Fibroblast of lung (primary cell): ENCODE results near the gene INTU. TPM values are rescaled to one million over a fixed set of nuclear protein-coding genes. Genes with fewer than 3 reads are reported as not detected.

ENCODE experiments used
- DNase-seq, 2 donors: peaks; one replicate each; pipeline versions ENCODE4 v3.0.0 to v3.0.0-alpha.2; 2010; ENCODE audit warnings: low read depth in 2 of 2
- H2AFZ ChIP-seq: 2 replicates; pipeline ENCODE4 v1.5.1; 2012; ENCODE audit warnings: low read length, control low read depth, inconsistent platforms
- H3K27ac ChIP-seq: 2 replicates; pipeline ENCODE4 v1.5.1; 2011; ENCODE audit warnings: low read length, control low read depth; ENCODE audit not compliant: insufficient read depth
- H3K27me3 ChIP-seq: 2 replicates; pipeline ENCODE4 v1.5.1; 2011; ENCODE audit warnings: mild to moderate bottlenecking, low read length; ENCODE audit not compliant: control insufficient read depth, insufficient read depth
- H3K36me3 ChIP-seq: 2 replicates; pipeline ENCODE4 v1.5.1; 2011; ENCODE audit warnings: low read length; ENCODE audit not compliant: control insufficient read depth, insufficient read depth
- H3K4me1 ChIP-seq: 2 replicates; pipeline ENCODE4 v1.5.1; 2011; ENCODE audit warnings: low read length; ENCODE audit not compliant: control insufficient read depth, insufficient read depth; ENCODE audit errors: extremely low read depth
- H3K4me2 ChIP-seq: 2 replicates; pipeline ENCODE4 v1.5.1; 2011; ENCODE audit warnings: low read length, control low read depth; ENCODE audit not compliant: insufficient read depth; ENCODE audit errors: extremely low read depth
- H3K4me3 ChIP-seq, 4 experiments: fragments of 200-600 bp in 1 of 4; sonication (generic) in 1 of 4; replicated peaks in 1 of 4; 2 replicates each; pipeline ENCODE4 v1.5.1; 2011 to 2016; ENCODE audit warnings: low read length in 4 of 4, low read depth in 3 of 4, mild to moderate bottlenecking in 3 of 4, control low read depth in 2 of 4, inconsistent platforms in 1 of 4, mixed read lengths in 1 of 4; ENCODE audit not compliant: insufficient read depth in 1 of 4; ENCODE audit errors: control extremely low read depth in 1 of 4
- H3K79me2 ChIP-seq: 2 replicates; pipeline ENCODE4 v1.5.1; 2012; ENCODE audit warnings: mild to moderate bottlenecking, low read length, inconsistent platforms; ENCODE audit not compliant: control insufficient read depth, insufficient read depth
- H3K9ac ChIP-seq: 2 replicates; pipeline ENCODE4 v1.5.1; 2011; ENCODE audit warnings: mild to moderate bottlenecking, low read length, control low read depth; ENCODE audit not compliant: insufficient read depth
- H3K9me3 ChIP-seq: 2 replicates; pipeline ENCODE4 v1.5.1; 2012; ENCODE audit warnings: low read depth, low read length; ENCODE audit not compliant: control insufficient read depth, insufficient read depth
- H4K20me1 ChIP-seq: 2 replicates; pipeline ENCODE4 v1.5.1; 2011; ENCODE audit warnings: low read length; ENCODE audit not compliant: control insufficient read depth, insufficient read depth; ENCODE audit errors: extremely low read depth
- EZH2 ChIP-seq: IDR thresholded peaks from 2 replicates; pipeline ENCODE4 v1.5.1; 2012; ENCODE audit warnings: low read length, control low read depth, mild to moderate bottlenecking; ENCODE audit errors: missing control alignments
- polyA plus RNA-seq, 2 donors: library from polyadenylated mRNA; depleted of rRNA in 1 of 2; stranded (reverse) in 1 of 2; unstranded in 1 of 2; fragments of >200 nt; gene quantifications; 2 replicates each; pipeline ENCODE4 v1.2.1, GENCODE V29; 2011 to 2012; ENCODE audit warnings: missing spikeins in 1 of 2
- total RNA-seq: library from RNA; depleted of rRNA; stranded (reverse); fragments of >200 nt; gene quantifications from 2 replicates; pipeline ENCODE4 v1.2.1, GENCODE V29; 2014
- TF ChIP-seq, protein P1 (sequence below), 2 donors: IDR thresholded peaks in 1 of 2; conservative IDR thresholded peaks in 1 of 2; 1 replicate in 1 of 2; 2 replicates in 1 of 2; pipeline ENCODE4 v1.5.1; 2011 to 2012; ENCODE audit warnings: low read length in 2 of 2, control low read depth in 1 of 2, inconsistent platforms in 1 of 2, low read depth in 1 of 2, mild to moderate bottlenecking in 1 of 2

The INTU gene
- total and polyA plus RNA-seq, 2 donors (not counting 1 experiment from before 2014, with no cell fraction given), result 5.6 to 9.6 TPM

DNA sequence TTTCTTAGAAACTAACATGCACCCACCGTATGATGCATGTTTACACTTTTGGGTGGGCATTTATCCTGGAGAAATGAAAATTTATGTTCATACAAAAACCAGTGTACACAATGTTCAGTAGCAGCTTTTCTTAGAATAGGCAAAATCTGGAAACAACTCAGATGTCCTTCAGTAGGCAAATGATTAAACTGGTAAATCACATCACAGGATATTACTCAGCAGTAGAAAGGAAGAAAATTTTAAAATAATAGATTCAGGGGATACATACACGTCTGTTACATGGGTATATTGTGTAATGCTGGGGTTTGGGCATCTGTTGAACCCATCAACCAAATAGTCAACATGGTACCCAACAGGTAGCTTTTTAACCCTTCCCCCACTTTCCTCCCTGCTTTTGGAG is 124.1 kb downstream of the INTU start:
- Histone ChIP-seq H4K20me1 (no peaks in the 10 kb centered on the region), H3K4me1 (no peaks in the 10 kb centered on the region), H3K4me2 (no peak overlapping the region), H3K79me2 (no peaks in the 10 kb centered on the region), H3K27me3 (no peaks in the 10 kb centered on the region), H3K36me3 (no peaks in the 10 kb centered on the region), H3K9me3 (no peaks in the 10 kb centered on the region), H2AFZ (no peak overlapping the region), H3K9ac (no peak overlapping the region), H3K4me3 (no peak overlapping the region), H3K27ac (no peak overlapping the region)
- TF ChIP-seq, protein P1, sequence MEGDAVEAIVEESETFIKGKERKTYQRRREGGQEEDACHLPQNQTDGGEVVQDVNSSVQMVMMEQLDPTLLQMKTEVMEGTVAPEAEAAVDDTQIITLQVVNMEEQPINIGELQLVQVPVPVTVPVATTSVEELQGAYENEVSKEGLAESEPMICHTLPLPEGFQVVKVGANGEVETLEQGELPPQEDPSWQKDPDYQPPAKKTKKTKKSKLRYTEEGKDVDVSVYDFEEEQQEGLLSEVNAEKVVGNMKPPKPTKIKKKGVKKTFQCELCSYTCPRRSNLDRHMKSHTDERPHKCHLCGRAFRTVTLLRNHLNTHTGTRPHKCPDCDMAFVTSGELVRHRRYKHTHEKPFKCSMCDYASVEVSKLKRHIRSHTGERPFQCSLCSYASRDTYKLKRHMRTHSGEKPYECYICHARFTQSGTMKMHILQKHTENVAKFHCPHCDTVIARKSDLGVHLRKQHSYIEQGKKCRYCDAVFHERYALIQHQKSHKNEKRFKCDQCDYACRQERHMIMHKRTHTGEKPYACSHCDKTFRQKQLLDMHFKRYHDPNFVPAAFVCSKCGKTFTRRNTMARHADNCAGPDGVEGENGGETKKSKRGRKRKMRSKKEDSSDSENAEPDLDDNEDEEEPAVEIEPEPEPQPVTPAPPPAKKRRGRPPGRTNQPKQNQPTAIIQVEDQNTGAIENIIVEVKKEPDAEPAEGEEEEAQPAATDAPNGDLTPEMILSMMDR (conservative IDR thresholded peaks at IDR 0.05 in 1 of 2, IDR thresholded peaks at IDR 0.05 in 1 of 2; ENCODE audit: low read depth in 1 of 2, low read length in 2 of 2), result no peak
- no peak for TF ChIP-seq EZH2
- no peak for DNase-seq

- H3K4me3 ChIP-seq, result no peak overlapping the region
- no peaks in the 10 kb centered on the region for H3K9me3 ChIP-seq
- H3K4me1 ChIP-seq, result no peaks in the 10 kb centered on the region
- no peaks in the 10 kb centered on the region for H3K27me3 ChIP-seq
- no peak overlapping the region for H3K4me2 ChIP-seq
- DNase-seq, result no peak
- H3K27ac ChIP-seq, result no peak overlapping the region
- no peak for TF ChIP-seq EZH2
- TF ChIP-seq, protein P1 (conservative IDR thresholded peaks at IDR 0.05 in 1 of 2, IDR thresholded peaks at IDR 0.05 in 1 of 2; ENCODE audit: low read depth in 1 of 2, low read length in 2 of 2), result no peak
- H2AFZ ChIP-seq, result no peak overlapping the region
- no peaks in the 10 kb centered on the region for H3K36me3 ChIP-seq
- H3K9ac ChIP-seq, result no peak overlapping the region
- H3K79me2 ChIP-seq, result no peaks in the 10 kb centered on the region
- no peaks in the 10 kb centered on the region for H4K20me1 ChIP-seq
Observed at GRCh38 chr4:127759228-127759820, 126.6 kb downstream of the INTU start.

- no peaks in the 10 kb centered on the region for H4K20me1 ChIP-seq
- H3K4me3 ChIP-seq, result no peak overlapping the region
- DNase-seq, result no peak
- TF ChIP-seq, protein P1 (conservative IDR thresholded peaks at IDR 0.05 in 1 of 2, IDR thresholded peaks at IDR 0.05 in 1 of 2; ENCODE audit: low read depth in 1 of 2, low read length in 2 of 2), result no peak
- TF ChIP-seq EZH2, result no peak
- no peak overlapping the region for H3K9ac ChIP-seq
- H3K4me1 ChIP-seq, result no peaks in the 10 kb centered on the region
- H3K27ac ChIP-seq, result no peak overlapping the region
- no peak overlapping the region for H2AFZ ChIP-seq
- H3K79me2 ChIP-seq, result no peaks in the 10 kb centered on the region
- H3K27me3 ChIP-seq, result no peaks in the 10 kb centered on the region
- H3K9me3 ChIP-seq, result no peaks in the 10 kb centered on the region
- no peaks in the 10 kb centered on the region for H3K36me3 ChIP-seq
- H3K4me2 ChIP-seq, result no peak overlapping the region
Observed at GRCh38 chr4:127759893-127760292, 127.1 kb downstream of the INTU start.
